SU-DHL-6 (cell line): ENCODE measurements around the gene TREH.

Source experiments
- H2AFZ ChIP-seq: fragments of 200-600 bp; sonication (generic); 2 replicates; pipeline ENCODE4 v1.6.1; 2014; ENCODE audit warnings: low read depth, mild to moderate bottlenecking, moderate library complexity, mixed read lengths, antibody characterized with exemption, low read length; ENCODE audit not compliant: severe bottlenecking
- H3F3A ChIP-seq: fragments of 200-600 bp; shearing (Covaris generic); 2 replicates; pipeline ENCODE4 v1.6.0; 2016; ENCODE audit warnings: antibody characterized with exemption, mild to moderate bottlenecking; ENCODE audit not compliant: insufficient read depth
- H3K27ac ChIP-seq: fragments of 200-600 bp; sonication (generic); 2 replicates; pipeline ENCODE4 v1.5.1; 2016; ENCODE audit warnings: low read depth, mild to moderate bottlenecking, low read length, moderate library complexity, mixed read lengths
- H3K27me3 ChIP-seq: fragments of 200-600 bp; sonication (generic), shearing (Covaris generic); 2 replicates; pipeline ENCODE4 v1.6.0; 2014; ENCODE audit warnings: mild to moderate bottlenecking, low read length
- H3K36me3 ChIP-seq: fragments of 200-600 bp; sonication (generic); 2 replicates; pipeline ENCODE4 v1.6.1; 2014; ENCODE audit warnings: mild to moderate bottlenecking, low read length, mixed read lengths
- H3K4me2 ChIP-seq: fragments of 300-600, 200-600 bp; shearing (Covaris generic), sonication (generic); 2 replicates; pipeline ENCODE4 v1.6.0; 2014; ENCODE audit warnings: low read length, low read depth, mild to moderate bottlenecking; ENCODE audit not compliant: poor library complexity, severe bottlenecking
- H3K4me3 ChIP-seq: fragments of 200-600 bp; sonication (generic); 2 replicates; pipeline ENCODE4 v1.5.1; 2014; ENCODE audit warnings: antibody characterized with exemption, low read length, mild to moderate bottlenecking, mixed read lengths; ENCODE audit not compliant: insufficient read depth, poor library complexity, severe bottlenecking
- H3K79me2 ChIP-seq: fragments of 200-600 bp; sonication (generic); 2 replicates; pipeline ENCODE4 v1.6.1; 2014; ENCODE audit warnings: mild to moderate bottlenecking, low read length, moderate library complexity; ENCODE audit not compliant: insufficient read depth
- H3K9ac ChIP-seq: fragments of 200-600 bp; sonication (generic); 2 replicates; pipeline ENCODE4 v1.7.0; 2014; ENCODE audit warnings: mild to moderate bottlenecking, low read length
- H3K9me2 ChIP-seq: fragments of 200-600 bp; sonication (generic); replicated peaks from 2 replicates; pipeline ENCODE4 v1.6.1; 2014; ENCODE audit warnings: low read length; ENCODE audit not compliant: insufficient read depth
- H3K9me3 ChIP-seq: fragments of 200-600 bp; sonication (generic); 2 replicates; pipeline ENCODE4 v1.6.1; 2014; ENCODE audit warnings: low read length, mixed read lengths; ENCODE audit not compliant: insufficient read depth
- H4K20me1 ChIP-seq: fragments of 200-600 bp; sonication (generic); 2 replicates; pipeline ENCODE4 v1.6.1; 2014; ENCODE audit warnings: low read depth, mild to moderate bottlenecking, antibody characterized with exemption, low read length, moderate library complexity, mixed read lengths
- EZH2phosphoT487 ChIP-seq: fragments of 200-600 bp; sonication (generic), shearing (Covaris generic); conservative IDR thresholded peaks from 2 replicates; pipeline ENCODE4 v1.6.1; 2018; ENCODE audit warnings: mild to moderate bottlenecking, antibody characterized with exemption, low read length, moderate library complexity, mixed read lengths
- TF ChIP-seq, protein P1 (sequence below): fragments of 200-600 bp; sonication (generic); IDR thresholded peaks from one replicate; pipeline ENCODE4 v1.5.1; 2017; ENCODE audit warnings: antibody characterized with exemption, mild to moderate bottlenecking, low read length, moderate library complexity; ENCODE audit not compliant: insufficient read depth, poor library complexity, severe bottlenecking

The TREH gene

DNA sequence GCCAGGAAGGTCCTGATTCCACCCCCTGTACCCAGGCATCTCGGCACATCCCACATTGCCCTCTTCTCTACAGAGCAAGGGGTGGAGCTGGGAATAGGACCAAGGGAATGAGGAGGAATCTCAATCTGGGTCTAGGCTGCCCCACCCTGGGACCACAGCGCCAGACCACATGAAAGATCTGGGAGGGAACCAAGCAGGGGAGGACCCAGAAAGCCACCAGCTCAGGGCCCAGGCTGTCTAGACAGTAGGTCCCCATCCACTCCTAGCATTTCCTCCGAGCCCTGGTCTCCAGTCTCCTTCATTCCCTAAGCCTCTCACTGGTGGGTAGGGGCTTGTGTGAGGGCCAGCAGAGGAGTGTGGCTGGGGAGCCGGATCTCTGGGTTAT lies 60.5 kb downstream of the TREH start:
- Histone ChIP-seq H3K9ac (no peak overlapping the region), H3K4me3 (no peak overlapping the region), H3K9me2 (no peaks in the 10 kb centered on the region), H3K36me3 (no peaks in the 10 kb centered on the region), H3K79me2 (no peaks in the 10 kb centered on the region), H2AFZ (no peak overlapping the region), H3K27me3 (no peaks in the 10 kb centered on the region), H3K27ac (no peak overlapping the region), H3K9me3 (no peaks in the 10 kb centered on the region), H3F3A (no peaks in the 10 kb centered on the region), H3K4me2 (no peak overlapping the region), H4K20me1 (no peaks in the 10 kb centered on the region)
- TF ChIP-seq EZH2phosphoT487: no peak
- TF ChIP-seq, protein P1, sequence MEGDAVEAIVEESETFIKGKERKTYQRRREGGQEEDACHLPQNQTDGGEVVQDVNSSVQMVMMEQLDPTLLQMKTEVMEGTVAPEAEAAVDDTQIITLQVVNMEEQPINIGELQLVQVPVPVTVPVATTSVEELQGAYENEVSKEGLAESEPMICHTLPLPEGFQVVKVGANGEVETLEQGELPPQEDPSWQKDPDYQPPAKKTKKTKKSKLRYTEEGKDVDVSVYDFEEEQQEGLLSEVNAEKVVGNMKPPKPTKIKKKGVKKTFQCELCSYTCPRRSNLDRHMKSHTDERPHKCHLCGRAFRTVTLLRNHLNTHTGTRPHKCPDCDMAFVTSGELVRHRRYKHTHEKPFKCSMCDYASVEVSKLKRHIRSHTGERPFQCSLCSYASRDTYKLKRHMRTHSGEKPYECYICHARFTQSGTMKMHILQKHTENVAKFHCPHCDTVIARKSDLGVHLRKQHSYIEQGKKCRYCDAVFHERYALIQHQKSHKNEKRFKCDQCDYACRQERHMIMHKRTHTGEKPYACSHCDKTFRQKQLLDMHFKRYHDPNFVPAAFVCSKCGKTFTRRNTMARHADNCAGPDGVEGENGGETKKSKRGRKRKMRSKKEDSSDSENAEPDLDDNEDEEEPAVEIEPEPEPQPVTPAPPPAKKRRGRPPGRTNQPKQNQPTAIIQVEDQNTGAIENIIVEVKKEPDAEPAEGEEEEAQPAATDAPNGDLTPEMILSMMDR: no peak

DNA sequence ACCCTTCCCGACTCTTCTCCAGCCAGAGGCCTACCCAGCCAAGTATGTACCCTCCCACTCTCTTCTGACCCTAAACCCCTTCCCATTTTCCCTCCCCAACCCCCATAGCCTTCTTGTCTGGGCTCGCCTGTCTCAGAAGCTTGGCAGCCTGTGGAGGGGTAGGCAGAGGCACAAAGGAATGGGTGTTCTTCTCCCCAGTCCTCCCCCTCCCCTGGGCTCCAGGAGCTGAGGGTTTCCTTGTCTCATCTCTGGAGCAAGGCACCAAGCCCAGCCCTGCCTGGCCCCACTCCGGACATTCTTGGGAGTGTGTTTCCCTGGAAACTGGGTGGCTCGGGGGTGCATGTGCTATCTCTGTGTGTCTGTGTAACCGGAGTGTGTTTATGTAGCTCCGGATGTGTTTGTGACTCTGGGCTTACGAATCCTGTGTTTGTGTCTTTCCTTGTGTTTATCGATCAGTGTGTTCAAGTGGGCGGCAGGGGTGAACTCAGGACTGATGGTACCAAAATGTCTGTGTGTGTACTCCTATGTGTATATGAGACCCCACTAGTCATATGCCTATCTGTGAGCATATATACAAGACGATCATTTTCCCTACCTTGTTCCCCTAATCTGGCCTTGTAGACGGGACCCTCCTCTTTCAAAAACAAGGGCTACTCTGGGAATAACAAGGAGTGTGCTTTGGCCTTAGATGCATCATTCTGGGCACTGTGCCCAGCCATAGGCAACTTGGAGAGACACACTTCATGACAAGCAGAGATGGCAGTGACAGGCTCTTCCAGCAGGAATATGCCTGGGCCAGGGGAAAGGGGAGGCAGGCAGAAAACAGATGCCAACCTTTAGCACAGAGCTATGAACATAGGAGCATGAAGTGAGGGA lies 61.1 kb downstream of the TREH start:
- no peak overlapping the region for H3K9ac ChIP-seq

GRCh38 chr11:118615976-118616371 lies 63.5 kb downstream of the TREH start:
- Histone ChIP-seq H3K9ac (no peak overlapping the region), H3K79me2 (no peaks in the 10 kb centered on the region), H3K27ac (no peak overlapping the region), H3F3A (no peaks in the 10 kb centered on the region), H3K36me3 (no peaks in the 10 kb centered on the region), H3K27me3 (no peaks in the 10 kb centered on the region), H2AFZ (no peak overlapping the region), H3K9me2 (no peaks in the 10 kb centered on the region), H3K4me2 (no peak overlapping the region), H4K20me1 (no peaks in the 10 kb centered on the region), H3K9me3 (no peaks in the 10 kb centered on the region), H3K4me3 (no peak overlapping the region)
- no peak for TF ChIP-seq EZH2phosphoT487
- TF ChIP-seq, protein P1: no peak

More for the DNA sequence above, 61.1 kb downstream of the TREH start:
- H3K27ac ChIP-seq: no peak overlapping the region
- no peak overlapping the region for H3K4me2 ChIP-seq
- no peaks in the 10 kb centered on the region for H4K20me1 ChIP-seq
- no peaks in the 10 kb centered on the region for H3K36me3 ChIP-seq
- H3K79me2 ChIP-seq: no peaks in the 10 kb centered on the region
- TF ChIP-seq, protein P1: no peak
- H3F3A ChIP-seq: no peaks in the 10 kb centered on the region
- no peak overlapping the region for H2AFZ ChIP-seq
- H3K9me3 ChIP-seq: no peaks in the 10 kb centered on the region
- no peaks in the 10 kb centered on the region for H3K27me3 ChIP-seq
- no peak overlapping the region for H3K4me3 ChIP-seq
- no peaks in the 10 kb centered on the region for H3K9me2 ChIP-seq
